GM19023 (cell line): ENCODE measurements around the gene EFCAB12.
A peak's percentile ranks its signal among the peaks of the same experiment; 100 is the strongest.

Experiments used
- ATAC-seq: cut with Tn5 transposase; IDR thresholded peaks from one replicate; pipeline ENCODE4 v1.9.1; 2021; ENCODE audit warnings: mild to moderate bottlenecking, moderate library complexity; ENCODE audit not compliant: unreplicated experiment

The EFCAB12 gene

GRCh38 chr3:129428376-129429079 lies at the start of gene EFCAB12:
TSS of gene EFCAB12 (minus strand) at chr3:129428636. CDS start at chr3:129428488, 148 bp downstream.
- peak; percentile 95 for ATAC-seq

GRCh38 chr3:129476586-129476985 lies 48.1 kb upstream of the EFCAB12 start:
- no peak for ATAC-seq

- ATAC-seq = no peak
Measured at GRCh38 chr3:129475863-129476262, 47.4 kb upstream of the EFCAB12 start.

GRCh38 chr3:129474984-129475804 lies 46.8 kb upstream of the EFCAB12 start:
- ATAC-seq = no peak

GRCh38 chr3:129473769-129474152 lies 45.3 kb upstream of the EFCAB12 start:
- ATAC-seq = no peak

- no peak for ATAC-seq
Measured at GRCh38 chr3:129473067-129473768, 44.8 kb upstream of the EFCAB12 start.

GRCh38 chr3:129470861-129471260 lies 42.4 kb upstream of the EFCAB12 start:
- ATAC-seq = no peak

- ATAC-seq = no peak
Measured at GRCh38 chr3:129469026-129469425, 40.6 kb upstream of the EFCAB12 start.

GRCh38 chr3:129467932-129468331 lies 39.5 kb upstream of the EFCAB12 start:
- ATAC-seq = no peak

- ATAC-seq = no peak
Measured at GRCh38 chr3:129463716-129464115, 35.3 kb upstream of the EFCAB12 start.

- ATAC-seq = no peak
Measured at GRCh38 chr3:129463094-129463493, 34.7 kb upstream of the EFCAB12 start.

- no peak for ATAC-seq
Measured at GRCh38 chr3:129462361-129462968, 34.0 kb upstream of the EFCAB12 start.

GRCh38 chr3:129461461-129462146 lies 33.2 kb upstream of the EFCAB12 start:
- no peak for ATAC-seq

- ATAC-seq = no peak
Measured at GRCh38 chr3:129461022-129461421, 32.6 kb upstream of the EFCAB12 start.

GRCh38 chr3:129460572-129460971 lies 32.1 kb upstream of the EFCAB12 start:
- no peak for ATAC-seq

GRCh38 chr3:129460155-129460554 lies 31.7 kb upstream of the EFCAB12 start:
- no peak for ATAC-seq

GRCh38 chr3:129453732-129454131 lies 25.3 kb upstream of the EFCAB12 start:
- no peak for ATAC-seq

- ATAC-seq = no peak
Measured at GRCh38 chr3:129449279-129450115, 21.1 kb upstream of the EFCAB12 start.

- no peak for ATAC-seq
Measured at GRCh38 chr3:129448186-129448895, 19.9 kb upstream of the EFCAB12 start.
